Peyer's patch (tissue), 4 donors: ENCODE results near the gene TXNDC2. TPM values are rescaled to one million over a fixed set of nuclear protein-coding genes. Genes with fewer than 3 reads are reported as not detected.

Experiments used
- DNase-seq, 3 donors: peaks; one replicate each; pipeline ENCODE4 v3.0.0-alpha.2; 2017 to 2019
- H3K27ac ChIP-seq, 4 donors: fragments of 200-600 bp; sonication (generic); one replicate each; pipeline ENCODE4 v1.5.1; 2016 to 2019
- H3K27me3 ChIP-seq, 2 donors: fragments of 200-600 bp; sonication (generic); one replicate each; pipeline ENCODE4 v1.5.1; 2019
- H3K36me3 ChIP-seq, 3 donors: fragments of 200-600 bp; sonication (generic); one replicate each; pipeline ENCODE4 v1.5.1; 2016 to 2019
- H3K4me1 ChIP-seq, 4 donors: fragments of 200-600 bp; sonication (generic); one replicate each; pipeline ENCODE4 v1.5.1; 2016 to 2019
- H3K4me3 ChIP-seq, 4 donors: fragments of 200-600 bp; sonication (generic); 1 replicate in 3 of 4; 2 replicates in 1 of 4; pipeline ENCODE4 v1.5.1; 2016 to 2019; ENCODE audit warnings: mild to moderate bottlenecking in 1 of 4
- H3K9me3 ChIP-seq, 4 donors: fragments of 200-600 bp; sonication (generic); one replicate each; pipeline ENCODE4 v1.5.1; 2016 to 2019; ENCODE audit warnings: mild to moderate bottlenecking in 1 of 4
- CTCF ChIP-seq, 6 experiments: fragments of 450-650 bp in 4 of 6; fragments of 200-600 bp in 2 of 6; sonication (generic) in 1 of 6; IDR thresholded peaks; one replicate each; pipeline ENCODE4 v1.5.1; 2017 to 2019; ENCODE audit warnings: antibody characterized with exemption in 6 of 6, mild to moderate bottlenecking in 3 of 6, moderate library complexity in 1 of 6
- POLR2A ChIP-seq, 2 donors: fragments of 450-650 bp; IDR thresholded peaks; one replicate each; pipeline ENCODE4 v1.5.1; 2017; ENCODE audit warnings: antibody characterized with exemption in 2 of 2, mild to moderate bottlenecking in 2 of 2, moderate library complexity in 2 of 2
- total RNA-seq, 4 donors: library from RNA; depleted of rRNA; stranded (reverse); fragments of >200 nt; gene quantifications; one replicate each; pipeline ENCODE4 v1.1.0, GENCODE V29; 2016

Gene TXNDC2
- total RNA-seq, 4 donors from 2014 or later, result not detected

- Histone ChIP-seq H3K9me3 (no peaks in the 10 kb centered on the region), H3K27me3 (no peaks in the 10 kb centered on the region), H3K27ac (no peak overlapping the region), H3K4me1 (no peaks in the 10 kb centered on the region), H3K4me3 (no peak overlapping the region), H3K36me3 (no peaks in the 10 kb centered on the region)
- DNase-seq, result no peak
- no peak for TF ChIP-seq CTCF (IDR thresholded peaks at IDR 0.05)
- no peak for TF ChIP-seq POLR2A (IDR thresholded peaks at IDR 0.05)
These were observed 7.7 kb upstream of the TXNDC2 start for GRCh38 chr18:9878095-9878494.

GRCh38 chr18:9878783-9879242 is 7.0 kb upstream of the TXNDC2 start:
- Histone ChIP-seq H3K9me3 (no peaks in the 10 kb centered on the region), H3K4me1 (no peaks in the 10 kb centered on the region), H3K36me3 (no peaks in the 10 kb centered on the region), H3K27ac (no peak overlapping the region), H3K27me3 (no peaks in the 10 kb centered on the region), H3K4me3 (no peak overlapping the region)
- no peak for TF ChIP-seq CTCF (IDR thresholded peaks at IDR 0.05)
- no peak for TF ChIP-seq POLR2A (IDR thresholded peaks at IDR 0.05)
- DNase-seq, result no peak

GRCh38 chr18:9884090-9884489 is 1.7 kb upstream of the TXNDC2 start:
- no peaks in the 10 kb centered on the region for H3K36me3 ChIP-seq
- TF ChIP-seq POLR2A (IDR thresholded peaks at IDR 0.05), result no peak
- no peak for TF ChIP-seq CTCF (IDR thresholded peaks at IDR 0.05)
- no peak for DNase-seq
- no peaks in the 10 kb centered on the region for H3K9me3 ChIP-seq
- no peaks in the 10 kb centered on the region for H3K27me3 ChIP-seq
- H3K4me3 ChIP-seq, result no peak overlapping the region
- no peaks in the 10 kb centered on the region for H3K4me1 ChIP-seq
- no peak overlapping the region for H3K27ac ChIP-seq

GRCh38 chr18:9884532-9885140 is 1.1 kb upstream of the TXNDC2 start:
- H3K9me3 ChIP-seq, result no peaks in the 10 kb centered on the region
- no peak overlapping the region for H3K27ac ChIP-seq
- no peak for DNase-seq
- H3K4me1 ChIP-seq, result no peaks in the 10 kb centered on the region
- H3K4me3 ChIP-seq, result no peak overlapping the region
- no peaks in the 10 kb centered on the region for H3K36me3 ChIP-seq
- TF ChIP-seq POLR2A (IDR thresholded peaks at IDR 0.05), result no peak
- TF ChIP-seq CTCF (IDR thresholded peaks at IDR 0.05), result no peak
- H3K27me3 ChIP-seq, result no peaks in the 10 kb centered on the region

- Histone ChIP-seq H3K27ac (no peak overlapping the region), H3K36me3 (no peaks in the 10 kb centered on the region), H3K27me3 (no peaks in the 10 kb centered on the region), H3K9me3 (no peaks in the 10 kb centered on the region), H3K4me3 (no peak overlapping the region), H3K4me1 (no peaks in the 10 kb centered on the region)
- no peak for DNase-seq
- TF ChIP-seq CTCF (IDR thresholded peaks at IDR 0.05), result no peak
- TF ChIP-seq POLR2A (IDR thresholded peaks at IDR 0.05), result no peak
These were observed 204 bp downstream of the TXNDC2 start for GRCh38 chr18:9886005-9886348.

- H3K9me3 ChIP-seq, result no peaks in the 10 kb centered on the region
- H3K4me3 ChIP-seq, result no peak overlapping the region
- no peaks in the 10 kb centered on the region for H3K27me3 ChIP-seq
- no peak for TF ChIP-seq POLR2A (IDR thresholded peaks at IDR 0.05)
- H3K27ac ChIP-seq, result no peak overlapping the region
- no peaks in the 10 kb centered on the region for H3K36me3 ChIP-seq
- no peak for DNase-seq
- no peaks in the 10 kb centered on the region for H3K4me1 ChIP-seq
These were observed 2.2 kb downstream of the TXNDC2 start for GRCh38 chr18:9887992-9888391.
